22Rv1 (cell line): Measurements from ENCODE around the gene TLCD4.

ENCODE experiments used
- CTCF ChIP-seq: fragments of 450-650 bp; IDR thresholded peaks from 2 replicates; pipeline ENCODE4 v1.5.1; 2017; ENCODE audit warnings: mild to moderate bottlenecking
- ZFX ChIP-seq: fragments of 450-650 bp; IDR thresholded peaks from 2 replicates; pipeline ENCODE4 v1.6.1; 2017; ENCODE audit warnings: antibody characterized with exemption, borderline replicate concordance

- TF ChIP-seq CTCF (no peak), ZFX (no peak)
Observed at GRCh38 chr1:95089650-95090287, 27.4 kb upstream of the TLCD4 start.
